GM23248 (cell line): Measurements from ENCODE around the gene DNAAF5.

ENCODE experiments used
- EZH2 ChIP-seq: fragments of 200-600 bp; sonication (generic); IDR thresholded peaks from 2 replicates; pipeline ENCODE4 v1.6.1; 2018; ENCODE audit warnings: antibody characterized with exemption, mild to moderate bottlenecking; ENCODE audit not compliant: insufficient read depth, poor library complexity, severe bottlenecking
- EZH2phosphoT487 ChIP-seq: fragments of 200-600 bp; sonication (generic); IDR thresholded peaks from 2 replicates; pipeline ENCODE4 v1.6.1; 2018; ENCODE audit warnings: antibody characterized with exemption, moderate library complexity, mild to moderate bottlenecking, low read depth; ENCODE audit not compliant: insufficient read depth

GRCh38 chr7:725223-726005 is 1.1 kb upstream of the DNAAF5 start:
- TF ChIP-seq EZH2 (no peak), EZH2phosphoT487 (no peak)
